Measurements from ENCODE around the gene FGD6.

Gene FGD6

DNA sequence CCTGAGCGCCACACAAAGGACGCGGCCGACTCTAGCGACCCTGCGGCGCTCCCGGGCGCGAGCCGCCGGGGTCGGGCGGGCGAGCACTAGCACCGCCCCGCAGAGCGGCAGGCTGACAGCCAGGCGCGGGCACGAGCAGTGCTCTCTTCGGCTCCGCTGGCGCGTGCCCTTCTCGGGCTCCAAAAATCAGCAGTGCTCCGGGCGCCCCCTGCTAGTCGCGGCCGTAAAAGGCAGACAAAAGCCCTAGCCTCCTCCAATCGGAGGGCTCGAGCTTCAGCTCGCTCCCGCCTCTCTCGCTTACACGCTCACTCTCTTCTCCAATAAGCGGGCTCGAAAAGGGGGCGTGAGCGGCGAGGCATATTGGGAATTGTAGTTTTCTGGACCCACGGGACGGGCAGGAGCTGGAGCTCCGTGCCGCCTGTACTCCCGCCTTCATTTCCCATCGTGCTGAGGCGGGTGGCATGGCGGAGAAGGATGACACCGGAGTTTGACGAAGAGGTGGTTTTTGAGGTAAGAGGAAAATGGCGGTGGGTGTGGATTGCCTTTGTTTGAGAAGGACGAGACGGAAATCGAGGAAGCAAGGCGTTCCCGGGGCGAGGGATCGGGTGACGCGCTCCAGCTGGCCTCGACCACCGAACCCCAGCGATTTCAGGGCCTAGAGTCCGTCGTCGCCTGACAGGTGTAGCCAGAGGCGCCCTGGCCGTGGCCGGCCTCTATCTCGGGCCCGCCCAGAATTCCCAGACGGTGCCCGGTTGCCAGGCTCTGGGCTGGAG is at the start of gene FGD6, which contains the start of gene VEZT:
Gene FGD6 (minus strand): TSS at position 91 of the 773 bp plus-strand sequence. CDS start 227 bp downstream, outside the sequence.
Gene VEZT (plus strand): TSS at position 431 of the 773 bp plus-strand sequence. CDS start 44 bp downstream, at position 475.
- Histone ChIP-seq H3K27me3 (ENCODE audit: control insufficient read depth, insufficient read depth, low read length) (no peaks in the 10 kb centered on the region), H3K36me3 (ENCODE audit: control insufficient read depth, low read depth, low read length) (no peaks in the 10 kb centered on the region), H3K9me3 (ENCODE audit: control insufficient read depth, low read depth, low read length) (no peaks in the 10 kb centered on the region), H3K4me1 (ENCODE audit: control insufficient read depth, low read depth, low read length) (peaks cover 25% of the 10 kb centered on the region), H3K9ac (ENCODE audit: low read length) (peak within 1 kb of the TSS; percentile 95), H3K4me3 (ENCODE audit: low read length) (peak within 1 kb of the TSS; percentile 99), H3K27ac (ENCODE audit: low read length) (peak within 1 kb of the TSS; percentile 96)

DNA sequence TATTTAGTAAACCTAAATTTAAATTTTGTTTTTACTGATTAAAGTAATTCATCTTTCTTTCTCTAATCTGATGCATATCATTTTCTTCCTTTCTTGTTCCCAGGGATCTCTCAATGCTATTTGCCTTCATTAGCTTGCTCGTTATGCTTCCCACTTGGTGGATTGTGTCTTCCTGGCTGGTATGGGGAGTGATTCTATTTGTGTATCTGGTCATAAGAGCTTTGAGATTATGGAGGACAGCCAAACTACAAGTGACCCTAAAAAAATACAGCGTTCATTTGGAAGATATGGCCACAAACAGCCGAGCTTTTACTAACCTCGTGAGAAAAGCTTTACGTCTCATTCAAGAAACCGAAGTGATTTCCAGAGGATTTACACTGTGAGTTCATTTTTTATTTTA is 49.0 kb upstream of the FGD6 start:
- no peak overlapping the region for H3K27ac ChIP-seq (ENCODE audit: low read length)
- no peaks in the 10 kb centered on the region for H3K9me3 ChIP-seq (ENCODE audit: control insufficient read depth, low read depth, low read length)
- H3K4me1 ChIP-seq (ENCODE audit: control insufficient read depth, low read depth, low read length), result no peaks in the 10 kb centered on the region
- no peaks in the 10 kb centered on the region for H3K27me3 ChIP-seq (ENCODE audit: control insufficient read depth, insufficient read depth, low read length)
- H3K4me3 ChIP-seq (ENCODE audit: low read length), result no peak overlapping the region
- H3K9ac ChIP-seq (ENCODE audit: low read length), result no peak overlapping the region
- peaks cover 58% of the 10 kb centered on the region for H3K36me3 ChIP-seq (ENCODE audit: control insufficient read depth, low read depth, low read length)

DNA sequence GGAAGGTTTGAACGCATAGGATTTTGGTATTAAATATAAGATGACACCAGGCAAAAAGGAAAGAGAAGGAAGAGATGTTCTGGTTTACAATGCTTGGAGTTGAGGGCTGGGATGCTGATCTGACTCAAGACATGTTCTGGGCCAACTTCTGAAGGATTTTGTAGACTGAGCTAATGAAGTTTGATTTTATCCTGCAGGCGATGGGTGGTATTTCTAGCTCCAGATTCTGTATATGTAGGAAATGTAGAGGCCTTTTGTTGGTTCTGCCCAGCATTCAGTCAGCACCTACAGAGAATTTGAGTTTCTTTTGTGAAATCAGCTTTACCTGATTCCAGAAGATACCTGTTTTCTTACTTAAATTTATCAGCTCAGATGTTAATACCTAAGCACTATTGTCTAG is 48.5 kb upstream of the FGD6 start:
- Histone ChIP-seq H3K9me3 (ENCODE audit: control insufficient read depth, low read depth, low read length) (no peaks in the 10 kb centered on the region), H3K4me3 (ENCODE audit: low read length) (no peak overlapping the region), H3K27ac (ENCODE audit: low read length) (no peak overlapping the region), H3K9ac (ENCODE audit: low read length) (no peak overlapping the region), H3K4me1 (ENCODE audit: control insufficient read depth, low read depth, low read length) (no peaks in the 10 kb centered on the region), H3K27me3 (ENCODE audit: control insufficient read depth, insufficient read depth, low read length) (no peaks in the 10 kb centered on the region), H3K36me3 (ENCODE audit: control insufficient read depth, low read depth, low read length) (peaks cover 55% of the 10 kb centered on the region)

DNA sequence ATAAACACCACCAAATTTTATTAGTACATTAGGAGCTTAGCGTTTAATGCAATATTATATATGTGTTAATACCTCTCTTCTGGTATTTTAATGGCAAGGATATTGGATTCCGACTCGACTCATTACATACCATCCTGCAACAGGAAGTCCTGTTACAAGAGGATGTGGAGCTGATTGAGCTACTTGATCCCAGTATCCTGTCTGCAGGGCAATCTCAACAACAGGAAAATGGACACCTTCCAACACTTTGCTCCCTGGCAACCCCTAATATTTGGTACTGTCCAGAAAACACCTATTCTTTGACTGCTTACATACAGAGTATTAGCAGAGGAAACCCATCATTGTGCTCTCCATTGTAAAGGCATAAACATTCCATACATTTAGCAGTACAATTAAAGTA is 45.5 kb upstream of the FGD6 start:
- Histone ChIP-seq H3K4me1 (ENCODE audit: control insufficient read depth, low read depth, low read length) (peaks cover 5% of the 10 kb centered on the region), H3K36me3 (ENCODE audit: control insufficient read depth, low read depth, low read length) (peaks cover 40% of the 10 kb centered on the region), H3K27me3 (ENCODE audit: control insufficient read depth, insufficient read depth, low read length) (no peaks in the 10 kb centered on the region), H3K27ac (ENCODE audit: low read length) (no peak overlapping the region), H3K9me3 (ENCODE audit: control insufficient read depth, low read depth, low read length) (no peaks in the 10 kb centered on the region), H3K4me3 (ENCODE audit: low read length) (no peak overlapping the region), H3K9ac (ENCODE audit: low read length) (no peak overlapping the region)

DNA sequence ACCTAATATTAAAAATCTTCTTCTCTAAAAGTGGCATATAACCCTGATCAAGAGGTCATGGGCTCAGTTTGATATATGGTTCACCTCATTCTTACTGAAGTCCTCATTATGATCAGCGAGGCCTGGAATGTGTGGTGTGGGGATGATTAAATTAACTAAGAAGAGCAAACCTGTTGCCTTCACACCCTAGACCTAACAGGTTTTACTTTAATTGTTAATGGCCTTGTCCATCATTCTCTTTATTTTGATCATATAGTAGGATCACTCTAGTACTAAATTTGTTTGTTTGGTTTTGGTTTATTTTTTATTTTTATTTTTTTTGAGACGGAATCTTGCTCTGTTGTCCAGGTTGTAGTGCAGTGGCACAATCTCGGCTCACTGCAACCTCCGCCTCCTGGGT is 43.8 kb upstream of the FGD6 start:
- Histone ChIP-seq H3K4me3 (ENCODE audit: low read length) (no peak overlapping the region), H3K9me3 (ENCODE audit: control insufficient read depth, low read depth, low read length) (no peaks in the 10 kb centered on the region), H3K9ac (ENCODE audit: low read length) (no peak overlapping the region), H3K27me3 (ENCODE audit: control insufficient read depth, insufficient read depth, low read length) (no peaks in the 10 kb centered on the region), H3K36me3 (ENCODE audit: control insufficient read depth, low read depth, low read length) (peaks cover 42% of the 10 kb centered on the region), H3K27ac (ENCODE audit: low read length) (no peak overlapping the region), H3K4me1 (ENCODE audit: control insufficient read depth, low read depth, low read length) (peaks cover 21% of the 10 kb centered on the region)

DNA sequence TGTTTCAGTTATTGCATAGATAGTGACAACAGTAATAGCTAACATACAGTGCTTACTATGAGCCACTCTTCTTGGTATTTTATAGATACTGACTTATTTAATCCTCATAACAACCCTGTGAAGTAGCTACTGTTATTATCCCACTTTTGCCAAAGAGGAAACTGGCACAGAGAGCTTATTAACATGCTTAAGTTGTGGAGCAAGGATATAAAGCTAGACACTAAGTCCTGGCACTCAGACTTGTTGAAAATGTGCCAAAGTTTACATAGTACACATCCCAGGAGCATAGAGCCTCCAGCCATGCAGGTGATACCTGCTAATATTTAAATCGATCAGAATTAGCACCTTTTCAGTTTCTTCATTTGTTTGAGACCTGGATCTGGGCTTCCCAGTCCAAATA is 42.1 kb upstream of the FGD6 start:
- Histone ChIP-seq H3K36me3 (ENCODE audit: control insufficient read depth, low read depth, low read length) (peaks cover 44% of the 10 kb centered on the region), H3K27me3 (ENCODE audit: control insufficient read depth, insufficient read depth, low read length) (no peaks in the 10 kb centered on the region), H3K9me3 (ENCODE audit: control insufficient read depth, low read depth, low read length) (no peaks in the 10 kb centered on the region), H3K4me3 (ENCODE audit: low read length) (no peak overlapping the region), H3K9ac (ENCODE audit: low read length) (no peak overlapping the region), H3K4me1 (ENCODE audit: control insufficient read depth, low read depth, low read length) (peaks cover 21% of the 10 kb centered on the region), H3K27ac (ENCODE audit: low read length) (no peak overlapping the region)

DNA sequence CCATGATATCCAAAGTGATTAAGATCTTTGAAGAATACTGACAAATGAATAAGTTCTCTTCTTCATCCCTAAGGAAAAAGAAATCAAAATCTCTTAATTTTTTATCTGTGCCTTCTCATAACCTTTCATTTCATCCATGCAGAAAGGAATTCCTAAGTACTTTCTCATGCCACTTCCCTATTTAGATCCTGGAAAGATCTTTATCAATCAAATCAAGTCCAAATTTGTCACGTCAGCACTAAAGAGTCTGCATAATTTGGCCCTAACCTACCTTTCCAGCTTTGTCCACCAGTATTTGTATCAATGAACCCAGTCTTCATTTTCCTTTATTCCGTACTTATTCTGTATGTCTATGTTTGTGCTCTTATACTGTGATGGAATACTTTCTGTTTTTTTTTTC is 41.5 kb upstream of the FGD6 start:
- Histone ChIP-seq H3K27ac (ENCODE audit: low read length) (no peak overlapping the region), H3K4me1 (ENCODE audit: control insufficient read depth, low read depth, low read length) (peaks cover 21% of the 10 kb centered on the region), H3K27me3 (ENCODE audit: control insufficient read depth, insufficient read depth, low read length) (no peaks in the 10 kb centered on the region), H3K9me3 (ENCODE audit: control insufficient read depth, low read depth, low read length) (no peaks in the 10 kb centered on the region), H3K36me3 (ENCODE audit: control insufficient read depth, low read depth, low read length) (peaks cover 41% of the 10 kb centered on the region), H3K9ac (ENCODE audit: low read length) (no peak overlapping the region), H3K4me3 (ENCODE audit: low read length) (no peak overlapping the region)

DNA sequence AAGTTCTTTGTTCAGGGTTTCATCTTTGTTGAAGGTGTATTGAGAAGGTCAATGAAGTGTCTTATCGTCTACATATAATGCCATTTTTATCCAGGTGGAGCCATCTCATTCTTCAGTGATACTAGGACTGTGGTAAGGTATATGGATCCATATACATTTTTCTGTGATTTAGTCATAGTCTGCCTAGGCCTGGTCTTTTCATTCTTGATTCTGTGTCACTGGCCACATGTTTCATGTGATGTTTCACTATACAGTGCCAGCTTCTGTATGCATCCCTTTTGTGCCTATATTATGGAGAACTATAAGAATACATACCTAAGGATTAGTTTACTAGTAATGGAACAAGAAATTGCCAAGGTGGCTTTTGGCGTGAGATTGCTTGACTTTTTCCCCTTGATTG is 40.9 kb upstream of the FGD6 start:
- Histone ChIP-seq H3K9ac (ENCODE audit: low read length) (no peak overlapping the region), H3K27me3 (ENCODE audit: control insufficient read depth, insufficient read depth, low read length) (no peaks in the 10 kb centered on the region), H3K36me3 (ENCODE audit: control insufficient read depth, low read depth, low read length) (peaks cover 35% of the 10 kb centered on the region), H3K27ac (ENCODE audit: low read length) (no peak overlapping the region), H3K4me1 (ENCODE audit: control insufficient read depth, low read depth, low read length) (peaks cover 21% of the 10 kb centered on the region), H3K9me3 (ENCODE audit: control insufficient read depth, low read depth, low read length) (no peaks in the 10 kb centered on the region), H3K4me3 (ENCODE audit: low read length) (no peak overlapping the region)

DNA sequence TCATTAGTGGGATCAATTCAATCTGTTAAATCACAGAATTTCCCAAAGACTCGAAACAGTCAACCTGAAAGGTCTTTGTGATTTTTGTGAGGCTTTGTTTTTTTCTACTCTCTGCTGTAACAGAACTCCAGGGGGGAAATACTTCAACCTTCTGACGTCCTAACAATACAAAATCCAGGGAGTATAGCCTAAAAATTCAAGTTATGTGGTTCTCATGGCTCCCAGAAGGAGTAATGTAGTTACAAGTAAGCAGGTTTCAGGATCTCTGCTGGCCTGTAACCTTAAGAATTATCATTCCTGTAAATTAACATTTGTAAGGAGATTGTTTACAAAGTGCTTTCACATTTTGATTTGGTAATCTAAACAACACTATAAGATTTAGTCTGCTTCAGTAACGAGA is 40.3 kb upstream of the FGD6 start:
- Histone ChIP-seq H3K4me1 (ENCODE audit: control insufficient read depth, low read depth, low read length) (peaks cover 21% of the 10 kb centered on the region), H3K9me3 (ENCODE audit: control insufficient read depth, low read depth, low read length) (no peaks in the 10 kb centered on the region), H3K36me3 (ENCODE audit: control insufficient read depth, low read depth, low read length) (peaks cover 29% of the 10 kb centered on the region), H3K4me3 (ENCODE audit: low read length) (peak overlapping the region; percentile 8), H3K27me3 (ENCODE audit: control insufficient read depth, insufficient read depth, low read length) (no peaks in the 10 kb centered on the region), H3K9ac (ENCODE audit: low read length) (no peak overlapping the region), H3K27ac (ENCODE audit: low read length) (no peak overlapping the region)

DNA sequence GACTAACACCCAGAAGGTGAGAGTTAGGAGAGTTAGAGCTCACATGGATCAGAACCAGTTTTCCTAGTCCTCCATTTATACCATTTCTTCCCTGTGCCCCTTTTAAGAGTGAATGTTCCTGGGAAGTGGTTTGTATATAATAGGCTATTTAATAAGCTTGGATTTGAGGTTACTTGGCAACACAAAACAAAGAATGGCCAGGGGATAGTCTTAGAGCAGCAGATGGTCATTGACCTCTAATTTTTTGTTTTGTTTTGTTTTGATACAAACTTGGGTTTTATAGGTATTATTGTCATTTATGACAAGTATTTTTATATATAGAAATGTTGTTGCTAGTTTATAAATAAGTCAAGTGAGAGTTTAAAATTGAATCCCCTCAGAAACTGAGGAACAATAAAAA is 36.1 kb upstream of the FGD6 start:
- H3K27ac ChIP-seq (ENCODE audit: low read length), result no peak overlapping the region
- peaks cover 26% of the 10 kb centered on the region for H3K4me1 ChIP-seq (ENCODE audit: control insufficient read depth, low read depth, low read length)
- no peak overlapping the region for H3K9ac ChIP-seq (ENCODE audit: low read length)
- H3K9me3 ChIP-seq (ENCODE audit: control insufficient read depth, low read depth, low read length), result no peaks in the 10 kb centered on the region
- H3K4me3 ChIP-seq (ENCODE audit: low read length), result no peak overlapping the region
- peaks cover 20% of the 10 kb centered on the region for H3K36me3 ChIP-seq (ENCODE audit: control insufficient read depth, low read depth, low read length)
- no peaks in the 10 kb centered on the region for H3K27me3 ChIP-seq (ENCODE audit: control insufficient read depth, insufficient read depth, low read length)

DNA sequence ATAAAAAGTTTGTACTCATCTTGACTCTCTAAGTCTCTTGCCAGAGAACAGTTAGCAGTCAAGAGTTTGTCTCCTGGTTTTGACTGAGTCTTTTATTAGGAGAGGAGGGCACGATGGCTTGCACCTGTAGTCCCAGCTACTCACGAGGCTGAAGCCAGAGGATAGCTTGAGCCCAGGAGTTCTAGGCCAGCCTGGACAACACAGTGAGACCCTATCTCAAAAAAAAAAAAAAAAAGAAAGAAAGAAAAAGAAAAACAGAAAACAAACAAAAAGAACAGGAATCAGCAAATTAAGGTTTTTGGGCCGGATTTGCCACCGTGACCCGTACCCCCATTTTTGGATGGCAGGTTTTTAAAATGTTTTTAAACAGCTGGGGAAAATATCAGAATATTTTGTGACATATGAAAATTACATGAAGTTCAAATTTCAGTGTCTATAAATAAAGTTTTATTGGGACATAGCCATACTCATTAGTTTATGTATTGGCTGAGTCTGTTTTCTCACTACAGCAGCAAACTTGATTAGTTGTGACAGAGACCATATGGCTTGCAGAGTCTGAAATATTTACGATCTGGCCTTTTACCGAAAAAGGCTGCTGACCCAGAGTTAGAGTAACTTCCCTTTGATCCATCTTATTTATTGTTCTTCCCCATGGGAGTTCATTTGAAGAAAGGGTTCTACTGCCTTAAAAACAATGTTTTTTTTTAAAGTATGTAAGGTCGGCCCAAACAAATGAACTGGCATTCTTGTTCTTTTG is 31.5 kb upstream of the FGD6 start:
- peaks cover under 1% of the 10 kb centered on the region for H3K36me3 ChIP-seq (ENCODE audit: control insufficient read depth, low read depth, low read length)
- no peak overlapping the region for H3K9ac ChIP-seq (ENCODE audit: low read length)
- H3K4me3 ChIP-seq (ENCODE audit: low read length), result no peak overlapping the region
- no peaks in the 10 kb centered on the region for H3K27me3 ChIP-seq (ENCODE audit: control insufficient read depth, insufficient read depth, low read length)
- H3K9me3 ChIP-seq (ENCODE audit: control insufficient read depth, low read depth, low read length), result no peaks in the 10 kb centered on the region
- no peak overlapping the region for H3K27ac ChIP-seq (ENCODE audit: low read length)
- H3K4me1 ChIP-seq (ENCODE audit: control insufficient read depth, low read depth, low read length), result peaks cover 5% of the 10 kb centered on the region
